Neural cell (in vitro differentiated cells): ENCODE measurements around the gene SCG5. TPM values are rescaled to one million over a fixed set of nuclear protein-coding genes. Genes with fewer than 3 reads are reported as not detected.

ENCODE experiments used
- H2AFZ ChIP-seq: fragments of 200-600, 300-800 bp; sonication (generic), shearing (Covaris generic); 2 replicates; pipeline ENCODE4 v1.6.0; 2014; ENCODE audit warnings: low read depth, mild to moderate bottlenecking, antibody characterized with exemption, low read length, moderate library complexity
- H3F3A ChIP-seq: fragments of 200-600 bp; shearing (Covaris generic); 2 replicates; pipeline ENCODE4 v1.6.1; 2016; ENCODE audit warnings: mild to moderate bottlenecking, moderate library complexity, mixed read lengths, antibody characterized with exemption, low read length; ENCODE audit not compliant: insufficient read depth, poor library complexity, severe bottlenecking
- H3K27ac ChIP-seq: fragments of 200-600, 300-800 bp; sonication (generic), shearing (Covaris generic); 2 replicates; pipeline ENCODE4 v1.5.1; 2014; ENCODE audit warnings: mild to moderate bottlenecking, low read length, moderate library complexity
- H3K27me3 ChIP-seq: fragments of 300-800, 200-600 bp; sonication (generic), shearing (Covaris generic); 2 replicates; pipeline ENCODE4 v1.6.0; 2014; ENCODE audit warnings: mild to moderate bottlenecking, low read depth, low read length, moderate library complexity; ENCODE audit not compliant: insufficient read depth
- H3K36me3 ChIP-seq: fragments of 300-800, 200-600 bp; sonication (generic), shearing (Covaris generic); 2 replicates; pipeline ENCODE4 v1.5.1; 2014; ENCODE audit warnings: mild to moderate bottlenecking, antibody characterized with exemption, low read length, moderate library complexity; ENCODE audit not compliant: insufficient read depth
- H3K4me2 ChIP-seq: fragments of 300-800, 200-600 bp; sonication (generic), shearing (Covaris generic); 2 replicates; pipeline ENCODE4 v1.6.0; 2014; ENCODE audit warnings: mild to moderate bottlenecking, low read length
- H3K4me3 ChIP-seq: fragments of 300-800, 200-600 bp; sonication (generic), shearing (Covaris generic); 2 replicates; pipeline ENCODE4 v1.5.1; 2014; ENCODE audit warnings: mild to moderate bottlenecking, low read length, moderate library complexity
- H3K79me2 ChIP-seq: fragments of 200-600 bp; shearing (Covaris generic); replicated peaks from 2 replicates; pipeline ENCODE4 v1.6.0; 2014; ENCODE audit warnings: mild to moderate bottlenecking, low read length, moderate library complexity; ENCODE audit not compliant: insufficient read depth
- H3K9ac ChIP-seq: fragments of 300-800, 200-600 bp; sonication (generic), shearing (Covaris generic); 2 replicates; pipeline ENCODE4 v1.6.1; 2016; ENCODE audit warnings: mild to moderate bottlenecking, low read length, mixed read lengths
- H3K9me2 ChIP-seq: fragments of 200-600 bp; shearing (Covaris generic); 2 replicates; pipeline ENCODE4 v1.6.1; 2016; ENCODE audit warnings: mild to moderate bottlenecking, low read length, mixed read lengths; ENCODE audit not compliant: insufficient read depth
- H3K9me3 ChIP-seq: fragments of 200-600, 300-800 bp; sonication (generic), shearing (Covaris generic); 2 replicates; pipeline ENCODE4 v1.6.1; 2016; ENCODE audit warnings: mild to moderate bottlenecking, mixed run types, low read length, moderate library complexity, mixed read lengths
- H4K20me1 ChIP-seq: fragments of 200-600 bp; shearing (Covaris generic); 2 replicates; pipeline ENCODE4 v1.6.1; 2016; ENCODE audit warnings: mild to moderate bottlenecking, mixed run types; ENCODE audit not compliant: insufficient read depth
- CTCF ChIP-seq: fragments of 450-650 bp; IDR thresholded peaks from 2 replicates; pipeline ENCODE4 v1.5.1; 2014; ENCODE audit warnings: antibody characterized with exemption, mild to moderate bottlenecking, moderate library complexity; ENCODE audit not compliant: poor library complexity, severe bottlenecking
- EP300 ChIP-seq: fragments of 450-650 bp; conservative IDR thresholded peaks from 2 replicates; pipeline ENCODE4 v1.6.1; 2014; ENCODE audit warnings: antibody characterized with exemption, mild to moderate bottlenecking, moderate library complexity; ENCODE audit not compliant: poor library complexity, severe bottlenecking
- EZH2 ChIP-seq: fragments of 200-600, 300-800 bp; shearing (Covaris generic), sonication (generic); IDR thresholded peaks from 2 replicates; pipeline ENCODE4 v1.6.1; 2014; ENCODE audit warnings: antibody characterized with exemption, low read length, borderline replicate concordance, mild to moderate bottlenecking; ENCODE audit not compliant: insufficient read depth, poor library complexity, severe bottlenecking
- MXI1 ChIP-seq: fragments of 450-650 bp; conservative IDR thresholded peaks from 2 replicates; pipeline ENCODE4 v1.6.1; 2014; ENCODE audit warnings: antibody characterized with exemption, mild to moderate bottlenecking; ENCODE audit not compliant: poor library complexity, severe bottlenecking
- POLR2AphosphoS5 ChIP-seq: IDR thresholded peaks from 2 replicates; pipeline ENCODE4 v1.6.1; 2012
- RAD21 ChIP-seq: fragments of 450-650 bp; conservative IDR thresholded peaks from 2 replicates; pipeline ENCODE4 v1.6.1; 2014; ENCODE audit warnings: antibody characterized with exemption, mild to moderate bottlenecking, moderate library complexity
- REST ChIP-seq: IDR thresholded peaks from 2 replicates; pipeline ENCODE4 v1.6.1; 2012; ENCODE audit warnings: borderline replicate concordance
- SMC3 ChIP-seq: fragments of 450-650 bp; conservative IDR thresholded peaks from 2 replicates; pipeline ENCODE4 v1.6.1; 2014; ENCODE audit warnings: antibody characterized with exemption, mild to moderate bottlenecking, moderate library complexity; ENCODE audit not compliant: poor library complexity
- TAF1 ChIP-seq: IDR thresholded peaks from 2 replicates; pipeline ENCODE4 v1.6.1; 2012; ENCODE audit warnings: low read depth
- polyA plus RNA-seq: library from polyadenylated mRNA; depleted of rRNA; stranded (reverse); fragments of >200 nt; gene quantifications from 2 replicates; pipeline ENCODE4 v1.2.3, GENCODE V29; 2014

SCG5 gene
- polyA plus RNA-seq, 1 donor from 2014 or later, result 116 TPM

GRCh38 chr15:32718821-32719716, 77.6 kb downstream of the SCG5 start:
- no peak overlapping the region for H2AFZ ChIP-seq
- H3K9ac ChIP-seq, result no peak overlapping the region
- H3F3A ChIP-seq, result no peaks in the 10 kb centered on the region
- no peaks in the 10 kb centered on the region for H3K9me2 ChIP-seq
- no peaks in the 10 kb centered on the region for H3K9me3 ChIP-seq
- TF ChIP-seq RAD21, result no peak
- TF ChIP-seq POLR2AphosphoS5, result peak; percentile 32
- no peaks in the 10 kb centered on the region for H4K20me1 ChIP-seq
- no peak overlapping the region for H3K27ac ChIP-seq
- no peaks in the 10 kb centered on the region for H3K79me2 ChIP-seq
- no peaks in the 10 kb centered on the region for H3K36me3 ChIP-seq
- no peak overlapping the region for H3K4me2 ChIP-seq
- peaks cover 74% of the 10 kb centered on the region for H3K27me3 ChIP-seq
- H3K4me3 ChIP-seq, result peak overlapping the region; percentile 68

GRCh38 chr15:32721596-32721995, 80.1 kb downstream of the SCG5 start:
- Histone ChIP-seq H3K79me2 (no peaks in the 10 kb centered on the region), H2AFZ (no peak overlapping the region), H3K9me3 (no peaks in the 10 kb centered on the region), H3K27me3 (peaks cover 51% of the 10 kb centered on the region), H3K9ac (no peak overlapping the region), H3K4me3 (no peak overlapping the region), H3K36me3 (no peaks in the 10 kb centered on the region), H3K4me2 (no peak overlapping the region), H3K27ac (no peak overlapping the region), H3F3A (no peaks in the 10 kb centered on the region), H4K20me1 (no peaks in the 10 kb centered on the region), H3K9me2 (no peaks in the 10 kb centered on the region)
- TF ChIP-seq SMC3 (no peak), REST (no peak), POLR2AphosphoS5 (no peak), TAF1 (no peak), RAD21 (no peak)

GRCh38 chr15:32722136-32722535, 80.6 kb downstream of the SCG5 start:
- Histone ChIP-seq H3K36me3 (no peaks in the 10 kb centered on the region), H3K27ac (no peak overlapping the region), H4K20me1 (no peaks in the 10 kb centered on the region), H3K9ac (no peak overlapping the region), H3K79me2 (no peaks in the 10 kb centered on the region), H3K4me3 (peak overlapping the region; percentile 32), H2AFZ (no peak overlapping the region), H3K4me2 (no peak overlapping the region), H3K9me3 (no peaks in the 10 kb centered on the region), H3F3A (no peaks in the 10 kb centered on the region), H3K27me3 (peaks cover 45% of the 10 kb centered on the region), H3K9me2 (no peaks in the 10 kb centered on the region)
- TF ChIP-seq EZH2 (no peak), RAD21 (no peak), CTCF (no peak), MXI1 (no peak), REST (no peak), EP300 (no peak), TAF1 (no peak), POLR2AphosphoS5 (no peak), SMC3 (no peak)
